HG03064 (cell line): Measurements from ENCODE around the gene OTULIN.
A peak's percentile ranks its signal among the peaks of the same experiment; 100 is the strongest.

Experiments
- ATAC-seq: cut with Tn5 transposase; IDR thresholded peaks from one replicate; pipeline ENCODE4 v1.9.1; 2021; ENCODE audit warnings: low read depth; ENCODE audit not compliant: unreplicated experiment

The OTULIN gene

GRCh38 chr5:14667770-14668169 lies 3.3 kb downstream of the OTULIN start:
- ATAC-seq = no peak

GRCh38 chr5:14668181-14668591 lies 3.7 kb downstream of the OTULIN start:
- ATAC-seq = no peak

DNA sequence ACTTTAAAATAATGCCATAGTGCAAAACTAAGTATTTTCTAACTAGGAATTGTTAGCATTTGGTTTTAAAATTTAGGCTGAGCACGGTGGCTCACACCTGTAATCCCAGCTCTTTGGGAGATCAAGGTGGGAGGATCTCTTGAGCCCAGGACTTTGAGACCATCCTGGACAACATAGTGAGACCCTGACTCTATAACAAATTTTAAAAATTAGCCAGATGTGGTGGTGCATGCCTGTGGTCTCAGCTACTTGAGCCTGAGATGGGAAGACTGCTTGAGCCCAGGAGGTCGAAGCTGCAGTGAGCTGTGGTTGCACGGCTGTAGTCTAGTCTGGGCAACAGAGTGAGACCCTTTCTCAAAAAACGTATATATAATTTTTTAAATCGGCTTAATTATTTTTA lies 4.9 kb downstream of the OTULIN start:
- ATAC-seq = no peak

- ATAC-seq = no peak
Measured at GRCh38 chr5:14669975-14670374, 5.5 kb downstream of the OTULIN start.

DNA sequence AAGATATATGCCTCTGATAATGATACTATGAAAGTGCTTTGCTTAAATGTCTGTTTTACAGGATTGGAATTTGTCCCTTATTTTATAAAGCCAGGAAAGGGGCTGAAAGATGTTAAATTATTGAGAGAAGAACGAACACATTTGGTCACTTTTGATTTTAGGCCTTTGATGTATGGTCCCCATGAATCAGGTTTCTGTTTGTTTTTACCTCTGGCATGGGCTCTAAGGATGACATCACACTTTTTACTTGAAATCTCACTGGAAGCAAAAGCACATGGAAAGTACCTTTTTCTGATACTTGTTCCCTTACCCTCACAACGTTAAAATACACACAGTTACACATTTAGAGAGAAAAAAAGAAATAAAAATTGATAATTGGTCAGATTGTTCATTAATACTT lies 6.9 kb downstream of the OTULIN start:
- ATAC-seq = no peak

GRCh38 chr5:14672082-14672481 lies 7.6 kb downstream of the OTULIN start:
- no peak for ATAC-seq

- no peak for ATAC-seq
Measured at GRCh38 chr5:14672484-14673394, 8.2 kb downstream of the OTULIN start.

DNA sequence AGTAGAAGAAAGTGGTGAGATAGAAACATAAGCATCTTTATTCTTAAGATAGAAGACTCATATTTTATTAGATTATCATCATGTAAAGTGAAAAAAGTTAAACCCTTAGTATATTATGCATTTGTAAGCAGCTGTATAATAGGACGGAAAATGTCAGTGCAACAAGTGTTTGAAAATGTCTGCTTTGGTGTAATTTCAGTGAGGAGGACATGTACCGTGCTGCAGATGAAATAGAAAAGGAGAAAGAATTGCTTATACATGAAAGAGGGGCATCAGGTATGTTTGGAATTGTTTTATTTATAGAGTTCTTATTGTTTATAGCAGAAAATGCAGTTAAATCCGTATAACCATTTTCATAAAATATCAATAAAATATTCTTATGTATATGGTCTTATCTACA lies 8.9 kb downstream of the OTULIN start:
- no peak for ATAC-seq

DNA sequence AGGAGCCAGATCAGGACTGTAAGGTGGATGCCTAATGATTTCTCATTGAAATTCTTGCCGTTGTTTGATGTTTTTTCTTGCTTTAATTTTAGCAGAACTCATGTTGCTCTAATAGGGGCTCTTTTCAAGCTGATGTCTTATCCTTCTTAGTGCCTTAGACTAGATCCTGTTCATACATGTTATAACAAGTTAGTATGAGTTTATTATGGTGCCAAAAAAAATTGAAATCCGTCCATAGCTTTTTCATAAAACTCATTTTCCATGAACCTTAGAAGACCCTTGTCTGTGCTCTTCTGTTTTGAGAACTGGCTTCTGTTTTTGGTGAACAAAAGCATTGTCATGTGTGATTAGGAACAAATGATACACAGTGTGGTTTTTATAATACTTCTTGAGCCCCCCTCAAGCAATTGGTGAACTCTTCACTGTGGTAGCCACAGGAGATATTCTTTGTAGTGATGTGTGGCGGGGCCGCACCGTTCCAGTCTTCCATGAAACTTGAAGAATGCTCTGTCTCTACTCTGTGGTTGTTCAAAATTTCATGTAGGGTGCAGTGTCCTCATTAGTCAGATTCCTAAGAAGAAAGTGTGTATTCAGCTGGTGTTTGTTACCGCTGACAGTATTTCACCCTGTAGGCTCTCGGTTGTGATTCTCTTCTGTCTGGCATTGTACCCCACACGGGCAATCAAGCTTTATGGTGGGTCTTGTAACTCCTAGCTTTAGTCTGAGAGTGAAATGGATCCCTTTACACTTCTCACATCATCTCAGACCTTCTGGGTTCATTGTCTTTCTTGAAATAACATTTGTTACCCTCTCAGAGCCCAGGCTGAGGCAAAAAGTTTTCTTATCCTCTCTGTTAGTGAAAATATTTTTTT lies 10.7 kb downstream of the OTULIN start:
- ATAC-seq = no peak

- ATAC-seq = peak; percentile 43
Measured at GRCh38 chr5:14675865-14676300, 11.4 kb downstream of the OTULIN start.

GRCh38 chr5:14676320-14676719 lies 11.8 kb downstream of the OTULIN start:
- ATAC-seq = peak; percentile 48

DNA sequence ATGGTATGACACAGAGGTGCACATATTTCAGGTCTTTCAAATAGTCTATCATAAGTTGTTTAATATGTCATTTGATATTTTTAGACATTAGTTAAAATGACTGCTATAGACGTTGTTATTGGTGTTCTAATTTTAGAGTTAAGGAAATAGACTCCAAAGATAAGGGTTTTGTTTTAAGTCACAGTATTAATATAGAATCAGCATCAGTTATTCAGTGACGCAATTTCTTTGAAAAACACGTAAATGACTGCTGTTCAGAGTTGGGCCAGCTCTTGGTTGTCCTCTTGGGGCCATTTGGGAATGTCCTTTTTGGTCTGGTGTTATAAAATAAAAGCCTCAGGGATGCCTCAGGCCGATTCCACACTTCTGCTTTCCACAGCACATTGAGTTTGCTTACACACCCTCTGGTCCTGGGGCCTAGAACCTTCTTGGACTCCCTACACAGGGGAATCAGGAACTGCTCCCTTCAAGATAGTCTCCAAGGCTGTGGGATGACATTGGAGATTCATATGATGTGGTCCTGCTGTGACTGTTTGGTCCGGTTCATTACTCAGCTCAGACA lies 14.3 kb downstream of the OTULIN start:
- no peak for ATAC-seq

DNA sequence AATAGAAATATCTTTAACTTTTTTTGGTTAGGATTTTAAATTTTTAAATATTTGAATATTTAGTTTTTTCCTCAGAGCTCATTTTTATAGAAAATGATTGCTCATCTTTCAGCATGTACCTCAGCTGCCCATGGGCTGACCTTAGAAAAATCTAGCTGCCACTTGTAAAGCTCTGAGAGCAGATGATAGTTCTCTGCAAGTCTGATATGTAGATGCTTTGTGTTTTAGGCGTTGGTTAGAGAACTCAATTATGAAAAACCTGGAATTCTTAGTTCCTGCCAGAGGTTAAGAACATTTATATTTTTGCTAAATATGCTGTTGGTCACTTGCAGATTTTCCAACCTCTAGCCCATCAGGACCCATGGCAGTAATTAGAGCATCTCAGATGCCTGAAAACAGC lies 15.1 kb downstream of the OTULIN start:
- no peak for ATAC-seq

DNA sequence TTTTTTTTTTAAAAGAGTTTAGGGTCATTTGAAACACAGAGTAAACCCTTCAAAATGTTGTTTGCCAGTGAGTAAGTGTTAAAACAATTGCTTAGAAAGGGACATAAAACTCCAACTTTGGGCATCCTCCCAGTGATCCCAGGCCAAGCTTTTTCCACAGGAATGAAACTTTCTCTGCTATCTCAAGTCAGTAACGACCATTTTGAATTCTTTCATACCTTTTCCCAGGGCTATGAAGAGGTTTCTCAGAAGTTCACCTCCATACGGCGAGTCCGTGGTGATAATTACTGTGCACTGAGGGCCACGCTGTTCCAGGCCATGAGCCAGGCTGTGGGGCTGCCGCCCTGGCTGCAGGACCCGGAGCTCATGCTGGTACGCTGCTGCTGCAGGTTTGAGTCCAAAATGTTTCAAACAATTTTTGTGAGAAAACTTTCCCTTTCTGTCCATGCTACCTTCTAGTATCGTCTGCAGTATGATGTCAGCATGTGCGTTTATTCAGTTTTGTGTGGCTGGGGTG lies 16.8 kb downstream of the OTULIN start:
- ATAC-seq = no peak

DNA sequence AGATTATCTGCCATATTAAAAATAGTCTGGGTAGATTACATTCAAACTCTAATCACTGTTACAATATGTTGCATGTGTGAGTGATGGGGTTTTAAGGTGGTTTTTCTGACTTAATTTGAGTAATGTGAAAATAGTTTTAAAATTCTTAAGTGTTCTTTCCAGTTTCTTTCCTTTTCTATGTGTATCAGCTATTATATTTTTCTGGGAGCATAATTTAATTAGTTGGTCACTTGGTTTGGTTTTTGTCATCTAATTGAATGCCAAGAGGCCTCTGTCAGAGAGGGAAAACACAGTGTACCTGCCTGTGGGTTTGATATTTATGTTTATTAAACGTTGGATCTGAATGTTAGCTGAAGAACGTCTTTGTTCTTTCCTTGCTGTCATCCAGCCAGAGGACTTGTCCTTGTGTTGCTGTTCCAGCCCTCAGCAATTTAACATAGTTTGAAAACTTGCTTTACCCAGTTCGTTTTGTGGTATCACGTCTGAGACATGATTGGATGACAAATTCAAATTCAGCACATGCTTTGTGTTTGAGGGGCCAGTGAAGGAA lies 19.5 kb downstream of the OTULIN start:
- no peak for ATAC-seq

- ATAC-seq = no peak
Measured at GRCh38 chr5:14684757-14685156, 20.2 kb downstream of the OTULIN start.

GRCh38 chr5:14685757-14686156 lies 21.2 kb downstream of the OTULIN start:
- ATAC-seq = peak; percentile 89

- ATAC-seq = no peak
Measured at GRCh38 chr5:14686517-14686916, 22.0 kb downstream of the OTULIN start.

DNA sequence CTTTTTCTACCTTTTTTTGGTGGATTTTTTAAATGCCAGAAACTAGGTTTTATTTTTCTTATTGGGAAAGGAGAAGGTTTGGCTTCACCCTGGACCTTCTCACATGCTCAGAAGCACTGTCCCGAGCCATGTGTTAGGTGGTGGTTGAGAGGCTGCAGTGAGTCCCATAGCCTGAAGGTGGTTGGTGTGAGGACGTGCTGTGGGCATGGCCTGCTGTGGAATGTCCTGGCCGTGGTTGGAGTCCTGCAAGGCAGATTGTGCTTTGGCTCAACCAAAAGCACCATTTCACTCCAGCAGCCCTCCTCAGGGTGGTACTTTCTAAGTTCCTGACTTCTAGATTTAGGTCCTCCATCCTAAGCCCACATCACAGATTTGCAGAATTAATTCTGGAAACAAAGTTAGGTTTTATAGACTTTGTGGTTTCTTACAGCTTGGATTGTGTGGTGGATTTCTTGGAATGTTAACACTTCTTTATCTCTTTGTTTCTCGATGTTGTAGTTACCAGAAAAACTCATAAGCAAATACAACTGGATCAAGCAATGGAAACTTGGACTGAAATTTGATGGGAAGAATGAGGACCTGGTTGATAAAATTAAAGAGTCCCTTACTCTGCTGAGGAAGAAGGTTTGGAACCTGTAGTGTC lies 22.6 kb downstream of the OTULIN start:
- no peak for ATAC-seq

DNA sequence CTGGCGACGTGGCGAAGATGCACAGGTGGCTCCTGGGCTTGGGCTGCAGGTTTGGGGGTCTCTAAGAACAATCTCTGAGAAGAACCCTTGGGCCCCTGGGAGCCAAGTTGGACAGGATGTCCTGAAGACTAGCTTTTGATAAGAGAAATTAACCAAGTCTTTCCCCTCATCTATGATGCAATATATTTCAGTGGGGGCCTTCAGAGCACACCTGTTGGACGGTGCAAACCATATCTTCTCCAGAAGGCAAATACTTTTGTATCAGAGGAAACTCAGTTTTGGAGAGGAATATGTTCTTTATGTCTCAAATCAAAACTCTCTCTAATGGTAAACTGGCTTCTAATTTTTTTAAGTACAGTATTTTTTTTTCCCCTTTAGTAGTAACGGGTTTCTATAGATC lies 28.6 kb downstream of the OTULIN start:
- no peak for ATAC-seq
